GM04503 (cell line): ENCODE data around the gene SHLD1.

Experiments
- DNase-seq: peaks from one replicate; pipeline ENCODE4 v3.0.0-alpha.2; 2012; ENCODE audit warnings: low read depth

The SHLD1 gene

DNA sequence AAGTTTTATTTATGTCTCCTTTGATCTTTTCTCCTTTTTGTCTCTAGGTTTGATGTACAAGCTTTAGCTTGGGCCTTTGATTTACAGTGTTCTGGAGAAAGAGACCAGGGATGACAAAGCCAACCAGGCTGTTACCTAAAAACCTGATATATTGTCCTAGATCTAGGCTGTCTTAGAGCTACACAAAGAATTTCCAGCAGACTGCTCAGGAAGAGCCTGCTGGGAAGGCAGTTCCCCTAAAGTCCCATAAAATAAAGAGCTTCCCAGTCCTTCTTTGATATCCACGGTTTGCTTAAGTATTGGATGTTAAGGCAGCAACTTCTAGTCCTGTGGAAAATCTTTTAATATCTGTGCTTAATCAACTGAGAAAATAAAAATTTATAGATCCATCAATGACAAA, 70.5 kb downstream of the SHLD1 start:
- DNase-seq, result no peak

DNA sequence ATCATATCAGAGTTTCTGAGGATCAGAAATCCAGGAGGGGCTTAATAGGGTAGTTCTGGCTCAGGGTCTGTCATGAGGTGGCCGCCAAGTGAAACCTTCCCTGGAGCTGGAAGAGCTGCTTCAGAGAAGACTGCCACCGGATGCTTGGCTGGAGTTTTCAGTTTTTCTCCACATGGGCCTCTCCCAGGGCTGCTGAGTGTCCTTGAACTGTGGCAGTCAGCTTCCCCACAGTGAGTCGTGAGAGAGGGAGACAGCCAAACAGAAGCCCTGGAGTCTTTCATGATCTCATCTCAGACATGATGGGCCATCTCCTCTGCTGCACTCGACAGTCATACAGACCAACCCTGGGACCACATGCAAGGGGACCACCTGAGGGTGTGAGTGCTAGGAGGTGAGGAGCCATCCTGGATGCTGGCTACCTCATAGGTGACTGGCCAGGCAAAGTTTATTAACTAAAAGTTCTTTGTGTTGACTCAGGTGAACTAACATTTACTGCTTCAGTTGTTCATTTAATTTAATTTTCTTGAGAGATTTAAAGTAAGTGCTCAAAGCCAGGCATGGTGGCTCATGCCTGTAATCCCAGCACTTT, 71.5 kb downstream of the SHLD1 start:
- no peak for DNase-seq

DNA sequence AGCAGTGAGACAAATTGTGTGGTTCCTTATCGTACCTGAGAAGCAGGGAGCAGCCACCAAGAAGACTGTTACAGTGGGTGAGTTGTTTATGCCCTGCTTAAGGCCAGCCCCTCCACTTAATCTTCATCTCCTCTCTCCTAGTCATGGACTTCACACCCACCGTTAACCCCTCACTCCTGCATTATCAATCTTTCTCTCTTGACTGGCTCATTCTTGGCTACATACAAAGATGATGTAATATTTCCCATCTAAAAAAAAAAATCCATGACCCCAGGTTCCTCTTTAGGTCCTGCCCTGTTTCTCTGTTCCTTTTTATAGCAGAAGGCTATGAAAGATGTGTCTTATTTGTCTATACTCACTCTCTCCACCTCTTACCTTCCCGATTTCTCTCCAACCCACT, 72.4 kb downstream of the SHLD1 start:
- no peak for DNase-seq

DNA sequence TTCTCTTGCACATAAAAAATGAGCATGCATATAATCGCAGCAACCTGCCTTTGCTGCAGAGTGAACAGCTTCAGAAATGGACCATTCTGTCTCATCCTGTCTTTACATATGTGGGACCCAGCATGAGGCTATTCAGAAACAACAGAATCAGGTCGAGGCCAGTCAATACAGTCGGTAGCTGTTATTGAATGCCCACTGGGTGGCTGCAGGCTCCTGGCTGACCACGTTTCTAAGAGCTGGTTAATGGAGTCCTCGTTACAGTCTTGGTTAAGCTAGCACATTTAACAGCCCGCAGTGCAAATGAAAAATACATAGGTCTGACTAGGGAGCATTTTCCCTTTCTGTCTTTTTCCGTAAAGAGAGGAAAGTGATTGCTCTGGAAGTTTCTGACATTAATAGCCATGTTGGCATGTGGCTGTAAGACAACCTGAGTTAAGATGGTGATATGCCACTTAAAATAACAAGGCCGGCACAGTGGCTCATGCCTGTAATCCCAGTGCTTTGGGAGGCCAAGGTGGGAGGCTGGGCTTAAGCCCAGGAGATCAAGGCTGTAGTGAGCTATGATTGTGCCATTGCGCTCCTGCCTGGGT, 75.0 kb downstream of the SHLD1 start:
- DNase-seq, result no peak

DNA sequence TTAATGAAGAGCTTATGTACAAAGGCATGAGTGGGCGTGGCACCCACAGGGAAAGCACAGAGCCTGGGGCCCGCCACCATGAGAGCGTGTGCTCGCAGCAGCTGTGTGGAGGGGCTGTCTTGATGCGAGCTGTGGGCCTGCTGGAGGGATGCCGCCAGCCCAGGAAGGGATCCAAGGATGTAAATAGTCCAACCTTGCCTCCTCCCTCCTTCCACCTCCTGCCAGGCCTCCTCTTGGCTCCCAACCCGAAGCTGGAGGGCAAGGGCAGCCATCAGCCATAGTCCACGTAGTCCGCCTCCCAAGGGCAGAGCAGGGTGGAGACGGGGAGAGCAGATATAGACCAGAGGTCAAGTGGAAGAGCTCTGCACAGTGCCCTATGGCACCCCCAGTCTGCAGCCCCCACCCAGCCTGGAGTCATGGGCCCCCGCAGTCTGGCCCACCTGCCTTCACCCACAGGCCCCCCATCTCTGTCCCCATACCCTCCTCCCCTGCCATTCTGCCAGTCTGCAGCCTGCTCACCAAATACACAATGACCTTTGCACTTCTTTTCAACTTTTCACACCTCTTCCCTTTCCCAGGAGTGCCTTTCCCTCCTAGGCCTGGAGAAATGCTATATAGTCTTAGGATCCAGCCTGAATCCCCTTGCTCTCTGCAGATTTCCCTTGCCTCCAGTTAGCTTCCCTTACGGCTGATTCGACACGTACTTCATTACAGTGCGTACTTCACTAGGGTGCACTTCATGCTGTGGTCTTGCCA, 77.1 kb downstream of the SHLD1 start:
- DNase-seq, result no peak

DNA sequence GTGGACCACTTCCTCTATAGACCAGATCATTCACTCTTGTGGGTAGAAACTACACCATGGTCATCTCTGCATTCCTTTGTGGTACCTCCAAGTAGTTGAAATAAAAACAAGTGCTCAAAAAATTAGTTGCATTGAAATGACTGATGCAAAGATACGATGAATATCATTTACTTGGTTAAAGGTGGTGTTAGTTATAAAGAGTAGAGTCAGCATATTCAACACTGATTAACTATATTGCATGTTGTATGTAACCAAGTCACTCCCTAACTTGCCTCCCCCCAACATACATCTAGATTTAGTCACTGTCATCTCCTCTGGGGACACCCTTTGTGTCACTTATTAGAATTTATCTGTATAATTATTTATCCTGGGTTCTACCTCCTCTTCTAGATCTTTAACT, 77.7 kb downstream of the SHLD1 start:
- no peak for DNase-seq

DNA sequence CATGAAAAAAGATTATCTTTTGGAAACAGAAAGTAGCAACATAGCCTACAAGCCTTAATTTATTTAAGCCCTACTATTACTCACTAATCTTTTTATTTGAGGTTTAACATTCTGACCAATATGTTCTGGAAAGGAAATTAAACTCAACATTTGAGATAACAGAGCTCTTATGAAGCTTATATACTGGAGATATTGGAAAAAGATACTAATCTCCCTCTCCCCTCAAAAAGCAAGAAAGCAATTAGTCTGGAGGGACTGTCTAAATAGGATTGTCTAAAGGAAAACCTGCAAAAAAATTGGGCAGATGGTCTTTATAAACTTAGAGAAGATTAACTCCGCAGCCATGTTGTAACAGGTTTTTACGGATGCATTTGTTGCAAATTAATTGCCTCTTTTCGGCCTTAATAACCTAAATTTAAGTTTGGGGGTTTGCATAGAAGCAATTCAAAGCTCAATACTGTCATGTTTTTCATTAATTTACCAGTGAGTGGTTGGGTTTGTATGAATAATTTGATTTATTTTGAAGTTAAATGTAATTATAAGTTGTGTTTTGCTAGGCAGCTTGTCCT, 79.1 kb downstream of the SHLD1 start:
- no peak for DNase-seq

DNA sequence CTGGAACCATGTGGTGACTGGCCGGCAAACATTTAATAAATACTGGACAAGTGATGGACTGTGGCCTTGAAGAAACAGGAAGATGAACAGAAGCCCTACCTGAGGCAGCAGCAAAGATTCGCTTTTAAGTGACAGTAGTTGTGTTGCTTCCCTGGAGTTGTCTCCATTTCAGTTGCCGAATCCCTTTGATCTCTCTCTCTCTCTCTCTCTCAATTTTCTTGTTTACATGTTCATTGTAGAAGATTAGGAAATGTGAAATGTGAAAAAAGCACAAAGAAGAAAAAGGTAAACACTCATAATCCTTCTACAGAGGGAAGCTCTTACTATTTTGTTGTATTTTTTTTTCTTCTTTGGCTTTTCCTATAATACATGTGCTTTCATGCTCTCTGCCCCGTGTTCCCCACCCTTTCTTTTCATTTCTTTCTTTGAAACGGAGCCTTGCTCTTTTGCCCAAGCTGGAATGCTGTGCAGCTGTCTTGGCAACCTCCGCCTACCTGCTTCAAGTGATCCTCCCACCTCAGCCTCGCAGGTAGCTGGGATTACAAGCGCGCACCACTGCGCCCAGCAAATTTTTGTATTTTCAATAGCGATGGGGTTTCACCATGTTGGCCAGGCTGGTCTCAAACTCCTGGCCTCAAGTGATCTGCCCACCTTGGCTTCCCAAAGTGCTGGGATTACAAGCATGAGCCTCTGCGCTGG, 81.5 kb downstream of the SHLD1 start:
- DNase-seq, result no peak

DNA sequence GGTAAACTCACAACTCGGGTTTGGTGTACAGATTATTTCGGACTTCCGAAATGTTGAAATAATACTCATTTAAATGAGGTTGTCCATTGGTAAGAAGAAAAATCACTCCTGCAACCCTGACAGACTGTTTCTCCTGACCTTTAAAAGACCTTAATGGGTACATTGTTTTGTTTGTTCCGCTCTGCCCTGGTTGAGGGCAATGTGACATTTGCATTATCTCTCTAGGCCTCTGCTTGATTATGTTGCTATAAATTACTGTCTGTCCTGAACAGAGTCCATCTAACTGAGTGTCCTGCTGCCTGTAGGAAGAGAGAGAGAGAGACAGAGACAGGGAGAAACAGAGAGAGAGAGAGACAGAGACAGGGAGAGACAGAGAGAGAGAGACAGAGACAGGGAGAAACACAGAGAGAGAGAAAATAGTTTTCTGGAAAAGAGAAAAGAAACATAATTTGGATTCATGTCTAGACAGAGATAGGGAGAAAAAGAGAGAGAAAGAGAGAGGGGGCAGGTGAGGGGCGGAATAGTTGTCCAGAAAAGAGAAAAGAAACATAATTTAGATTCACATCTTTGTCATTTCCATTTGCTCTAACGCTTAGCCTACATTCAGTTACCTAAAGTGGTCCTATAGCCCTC, 83.2 kb downstream of the SHLD1 start:
- DNase-seq, result no peak

DNA sequence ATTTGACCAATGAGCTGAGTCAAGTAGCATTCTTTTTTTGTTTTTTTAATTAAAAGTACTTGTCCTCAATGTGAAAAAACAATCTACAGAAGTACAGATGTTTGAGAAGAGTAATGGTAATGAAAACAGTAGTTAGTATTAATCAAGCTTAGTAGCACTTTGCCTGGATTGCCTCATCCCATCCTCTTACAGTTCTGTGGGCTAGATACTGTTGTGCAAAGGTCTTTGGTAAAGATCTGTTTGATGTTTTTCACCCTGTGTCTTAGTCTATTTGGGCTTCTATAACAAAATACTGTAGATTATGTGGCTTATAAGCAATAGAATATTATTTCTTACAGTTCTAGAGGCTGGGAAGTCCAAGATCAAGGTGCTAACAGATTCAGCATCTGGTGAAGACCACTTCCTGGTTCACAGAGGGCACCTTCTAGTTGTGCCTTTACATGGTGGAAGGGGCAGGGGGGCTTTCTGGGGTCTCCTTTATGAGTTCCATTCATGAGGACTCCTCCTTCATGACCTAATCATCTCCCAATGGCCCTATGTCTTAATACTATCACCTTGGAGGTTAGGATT, 84.3 kb downstream of the SHLD1 start:
- no peak for DNase-seq

DNA sequence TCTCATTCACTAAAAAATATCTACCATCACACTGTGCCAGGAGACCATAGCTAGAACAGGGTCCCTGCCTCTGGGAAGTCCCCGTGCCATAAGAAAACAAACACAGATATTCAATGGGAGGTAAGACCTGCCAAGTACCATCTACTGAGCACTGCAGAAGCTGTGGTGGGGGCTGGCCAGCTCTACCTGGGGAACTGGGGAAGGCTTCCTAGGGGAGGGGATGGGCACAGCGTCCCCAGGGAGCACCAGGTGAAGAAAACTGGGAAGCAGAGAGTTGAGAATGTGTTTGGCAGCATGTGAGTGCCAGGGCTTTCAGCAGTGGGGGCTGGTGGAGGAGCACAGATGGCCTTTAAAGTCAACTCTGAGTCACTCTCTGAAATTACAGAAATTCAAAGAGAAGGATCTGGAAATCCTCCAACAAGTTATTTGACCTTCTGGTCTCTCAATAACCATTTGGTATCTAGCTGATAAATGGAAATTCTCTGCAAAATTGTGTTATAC, 85.2 kb downstream of the SHLD1 start:
- no peak for DNase-seq

DNA sequence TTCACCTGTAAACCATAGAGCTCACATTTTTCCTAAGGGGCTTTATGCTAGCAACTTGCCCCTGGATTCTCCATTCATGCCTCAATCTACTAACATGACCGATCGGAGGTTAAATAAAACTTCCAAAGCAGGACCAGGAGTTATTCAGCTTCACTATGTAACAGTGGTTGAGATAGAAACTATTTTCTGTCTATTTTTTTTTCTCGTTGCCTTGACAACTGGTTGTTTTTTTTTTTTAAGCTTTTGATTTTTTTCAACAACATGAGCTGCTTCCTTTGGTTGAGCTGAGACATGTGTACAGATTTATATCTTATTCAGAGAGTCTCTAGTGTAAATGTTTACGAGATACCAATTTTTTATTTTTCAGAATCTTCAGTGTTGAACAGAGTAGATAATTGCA, 85.7 kb downstream of the SHLD1 start:
- DNase-seq, result no peak

DNA sequence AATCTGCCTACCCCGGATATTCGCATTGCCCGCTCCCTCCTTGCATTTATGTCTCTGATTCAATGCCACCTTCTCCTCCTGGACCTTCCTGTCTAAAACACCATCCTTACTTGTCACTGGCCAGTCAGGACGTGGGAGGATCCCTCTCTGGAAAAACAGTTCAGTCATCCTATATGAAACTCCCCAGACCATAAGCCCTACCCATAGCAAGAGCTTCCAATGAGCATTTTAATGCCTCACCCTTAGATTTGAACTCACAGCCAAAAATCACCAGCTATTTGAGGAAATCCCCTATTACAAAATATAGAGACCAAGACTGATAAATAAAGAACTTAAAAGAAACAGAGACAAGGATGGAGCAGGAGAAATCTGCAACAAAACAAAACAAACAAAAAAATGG, 86.4 kb downstream of the SHLD1 start:
- DNase-seq, result no peak

DNA sequence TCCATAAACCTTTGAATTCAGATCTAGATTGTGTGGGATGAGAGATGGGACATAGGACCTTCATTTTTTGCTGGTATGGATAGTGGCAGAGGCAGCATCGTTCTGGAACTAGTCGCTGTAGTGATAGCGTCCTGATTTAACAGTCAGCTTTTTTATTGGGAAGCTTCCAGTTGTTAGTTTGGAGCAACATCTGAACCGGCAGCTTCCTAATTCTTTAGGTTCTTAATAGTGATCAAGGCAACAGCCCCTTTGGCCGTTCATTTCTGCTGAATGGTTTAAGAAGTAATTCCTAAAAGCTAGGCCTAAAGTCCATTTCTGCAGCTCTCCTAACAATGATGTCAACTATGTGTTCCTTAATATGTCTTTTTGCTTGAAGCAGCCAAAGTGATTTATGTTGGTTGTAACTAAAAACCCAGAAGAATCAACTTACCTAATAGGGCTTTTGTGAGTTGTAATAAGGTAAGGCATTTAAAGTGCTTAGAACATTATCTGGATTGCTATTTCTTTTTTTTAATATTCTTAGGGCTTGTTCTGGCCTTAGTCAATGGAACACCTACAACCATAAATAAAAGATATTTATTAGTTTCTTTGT, 90.3 kb downstream of the SHLD1 start:
- DNase-seq, result no peak

DNA sequence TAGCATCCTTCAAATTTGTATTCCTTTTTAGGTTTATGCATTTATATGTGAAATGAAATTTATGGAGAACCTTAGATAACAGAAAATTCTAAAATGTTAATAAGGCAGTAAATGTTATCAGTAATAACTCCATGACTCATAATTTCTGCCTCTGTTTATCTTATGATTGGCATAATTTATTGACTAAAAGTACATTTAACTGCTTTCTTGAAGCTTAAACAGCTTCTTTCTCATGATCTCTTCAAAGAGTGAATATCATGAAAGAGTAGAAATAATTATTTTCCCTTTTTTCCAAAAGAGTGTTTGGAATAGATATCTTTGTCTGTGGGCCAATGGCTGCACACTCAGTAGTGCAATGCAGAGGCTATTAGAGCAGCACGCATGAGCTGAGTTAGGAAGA, 91.3 kb downstream of the SHLD1 start:
- DNase-seq, result no peak

DNA sequence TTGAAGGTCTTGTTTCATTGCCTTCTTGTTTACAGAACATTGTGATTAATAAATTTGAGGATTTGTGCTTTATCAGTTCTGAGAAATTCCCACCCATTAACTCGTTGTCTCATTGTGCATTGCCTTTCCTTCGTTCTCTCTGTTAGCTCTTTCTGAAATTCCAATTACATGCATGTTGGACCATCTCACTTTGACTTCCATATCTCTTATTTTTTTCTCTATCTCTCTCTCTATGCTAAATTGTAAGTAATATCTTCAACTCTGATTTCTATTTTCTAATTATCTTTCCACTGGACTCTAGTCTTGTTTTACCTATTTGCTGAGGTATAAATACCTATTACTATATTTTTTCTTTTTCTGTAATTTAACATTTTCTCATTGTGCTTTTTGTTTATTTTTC, 92.3 kb downstream of the SHLD1 start:
- no peak for DNase-seq

DNA sequence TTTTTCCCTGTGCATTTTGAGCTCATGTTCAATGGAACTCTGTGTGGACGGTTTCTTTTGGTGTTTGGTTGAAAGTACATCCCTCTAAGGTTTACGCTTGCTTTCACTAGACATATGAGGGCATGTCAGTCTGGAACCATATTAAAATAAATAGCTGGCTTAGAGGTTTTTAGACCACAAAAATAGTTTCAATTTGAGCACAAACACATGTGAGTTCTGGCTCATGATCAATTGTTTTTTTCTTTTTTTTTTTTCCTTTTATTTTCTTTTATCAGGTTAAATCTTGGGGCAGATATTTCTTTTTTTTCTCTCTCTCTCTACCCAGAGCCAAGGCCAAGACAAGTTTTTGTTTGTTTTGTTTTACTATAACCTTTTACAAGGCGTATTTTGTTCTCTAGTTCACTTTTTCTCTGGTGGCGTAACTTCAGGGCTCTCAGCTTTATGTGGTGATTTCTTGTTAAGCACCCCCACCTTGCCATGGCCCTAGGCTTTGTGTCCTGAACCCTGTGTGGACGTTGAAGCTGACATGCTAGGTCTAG, 92.9 kb downstream of the SHLD1 start:
- no peak for DNase-seq

DNA sequence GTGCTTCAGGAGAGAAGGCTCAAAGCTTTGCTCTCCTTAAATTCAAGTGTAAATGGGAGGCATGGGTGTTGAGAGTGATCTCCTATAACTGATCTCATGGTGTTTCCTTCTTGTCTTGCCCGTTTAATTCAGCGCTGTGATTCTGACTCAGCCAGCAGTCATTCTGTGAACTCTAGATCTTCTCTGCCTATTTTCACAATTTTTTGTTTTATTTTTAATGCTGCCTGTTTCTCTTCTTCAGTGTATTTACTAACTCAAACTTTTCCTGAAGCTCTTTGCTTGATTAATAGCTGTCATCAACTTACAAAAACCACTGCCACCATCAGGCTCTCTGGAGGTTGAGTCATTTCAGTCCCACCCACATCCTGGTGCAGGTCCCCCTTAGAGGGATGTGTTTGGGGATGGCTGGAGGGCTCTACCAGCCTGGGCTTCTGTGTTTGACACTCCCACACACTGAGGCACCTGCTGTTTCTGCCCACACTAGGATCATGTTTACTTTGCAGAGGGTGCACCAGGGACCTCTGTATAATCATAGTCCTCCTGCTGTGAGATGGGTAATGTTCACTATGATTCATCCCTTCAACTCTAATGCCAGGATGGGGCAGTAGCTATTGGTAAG, 94.0 kb downstream of the SHLD1 start:
- no peak for DNase-seq

DNA sequence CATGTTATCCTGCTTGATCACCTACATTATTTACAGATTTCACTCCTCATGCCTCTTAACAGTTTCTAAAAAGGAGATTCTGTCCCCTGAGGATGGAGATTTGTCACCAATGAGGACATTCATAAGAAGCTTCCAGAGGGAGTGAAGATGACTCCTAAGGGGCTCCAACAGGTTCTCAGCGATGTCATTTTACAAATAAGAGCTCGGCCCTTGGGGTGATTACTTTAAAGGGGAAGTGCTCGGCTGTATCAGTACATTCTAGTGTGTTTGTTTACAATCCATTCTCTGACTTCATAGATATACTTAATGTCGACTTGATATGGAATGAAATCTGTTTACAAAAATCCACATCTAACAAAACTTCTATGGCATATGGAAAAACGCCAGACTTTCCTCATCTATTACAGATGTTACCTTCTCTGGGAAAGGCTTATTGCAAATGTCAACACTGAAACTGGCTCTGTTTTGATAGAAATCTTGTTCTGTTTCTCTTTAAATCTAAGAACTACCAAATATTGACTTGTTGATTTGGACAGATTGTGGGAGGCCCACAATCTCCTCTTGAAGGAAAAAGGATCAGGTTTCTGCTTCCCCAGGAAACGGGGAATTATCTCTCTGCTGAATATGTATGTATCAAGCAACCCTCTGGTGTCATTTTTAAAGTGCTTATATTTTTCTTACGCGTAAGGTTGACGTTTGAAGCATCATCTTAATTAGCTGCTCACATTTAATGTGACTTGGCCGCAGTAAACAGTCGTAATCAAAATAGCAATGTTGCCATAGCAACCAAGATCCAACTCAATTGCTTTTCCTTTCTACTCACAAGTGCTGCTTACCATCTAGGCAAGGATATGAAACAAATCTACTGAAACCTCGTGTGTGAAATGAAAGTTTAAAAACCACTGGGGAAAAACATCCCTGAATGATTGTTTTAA, 95.7 kb downstream of the SHLD1 start:
- DNase-seq, result no peak
